Liver (tissue), 3 donors: ENCODE data around the gene C7orf57.

Source experiments
- CTCF ChIP-seq: fragments of 150-350 bp; IDR thresholded peaks from 2 replicates; pipeline ENCODE4 v1.5.1; 2017; ENCODE audit warnings: improper control_type of control experiment, low read depth, low read length; ENCODE audit not compliant: missing input control
- EGR1 ChIP-seq, 2 donors: IDR thresholded peaks; 2 replicates each; pipeline ENCODE4 v1.6.1; 2016 to 2018; ENCODE audit warnings: antibody characterized with exemption in 2 of 2, low read depth in 2 of 2
- YY1 ChIP-seq: IDR thresholded peaks from 2 replicates; pipeline ENCODE4 v1.6.1; 2016; ENCODE audit warnings: antibody characterized with exemption, mild to moderate bottlenecking
- donor health status: healthy.
- donor health status: healthy.

GRCh38 chr7:48004638-48005037 is 30.7 kb upstream of the C7orf57 start:
- TF ChIP-seq YY1 (no peak), CTCF (no peak), EGR1 (IDR thresholded peaks at IDR 0.05; ENCODE audit: low read depth in 2 of 2) (no peak)
